Measurements from ENCODE around the gene ARAP3. TPM values are rescaled to one million over a fixed set of nuclear protein-coding genes. Genes with fewer than 3 reads are reported as not detected.

The ARAP3 gene
- total RNA-seq, 1 donor from 2014 or later, result 39.2 TPM

DNA sequence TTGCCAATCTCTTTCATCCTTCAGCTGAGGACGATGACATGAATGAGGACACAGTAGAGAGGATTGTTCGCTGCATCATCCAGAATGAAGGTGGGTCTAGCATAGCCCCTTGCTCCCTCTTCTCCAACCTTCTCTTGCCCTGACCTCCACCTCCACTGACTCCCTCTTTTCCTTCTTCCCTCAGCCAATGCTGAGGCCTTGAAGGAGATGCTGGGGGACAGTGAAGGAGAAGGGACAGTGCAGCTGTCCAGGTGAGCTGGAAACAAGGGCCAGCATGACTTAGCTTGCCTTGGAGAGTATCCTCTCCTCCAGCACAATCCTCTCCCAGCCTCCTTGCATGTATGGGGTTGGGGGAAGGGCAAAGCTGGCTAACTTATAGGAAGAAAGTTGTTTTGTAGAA is 43.3 kb downstream of the ARAP3 start:
- H3K4me3 Mint-ChIP-seq, result peak overlapping the region; percentile 87
- no peak for DNase-seq (ENCODE audit: low read depth, low spot score)
- H3K27ac Mint-ChIP-seq (ENCODE audit: unreplicated experiment), result no peak overlapping the region
- no peaks in the 10 kb centered on the region for H3K9me3 Mint-ChIP-seq
- peaks cover 3% of the 10 kb centered on the region for H3K36me3 Mint-ChIP-seq (ENCODE audit: low read depth)
- H3K27me3 Mint-ChIP-seq (ENCODE audit: low read depth), result peaks cover 2% of the 10 kb centered on the region
- TF ChIP-seq, protein P1, sequence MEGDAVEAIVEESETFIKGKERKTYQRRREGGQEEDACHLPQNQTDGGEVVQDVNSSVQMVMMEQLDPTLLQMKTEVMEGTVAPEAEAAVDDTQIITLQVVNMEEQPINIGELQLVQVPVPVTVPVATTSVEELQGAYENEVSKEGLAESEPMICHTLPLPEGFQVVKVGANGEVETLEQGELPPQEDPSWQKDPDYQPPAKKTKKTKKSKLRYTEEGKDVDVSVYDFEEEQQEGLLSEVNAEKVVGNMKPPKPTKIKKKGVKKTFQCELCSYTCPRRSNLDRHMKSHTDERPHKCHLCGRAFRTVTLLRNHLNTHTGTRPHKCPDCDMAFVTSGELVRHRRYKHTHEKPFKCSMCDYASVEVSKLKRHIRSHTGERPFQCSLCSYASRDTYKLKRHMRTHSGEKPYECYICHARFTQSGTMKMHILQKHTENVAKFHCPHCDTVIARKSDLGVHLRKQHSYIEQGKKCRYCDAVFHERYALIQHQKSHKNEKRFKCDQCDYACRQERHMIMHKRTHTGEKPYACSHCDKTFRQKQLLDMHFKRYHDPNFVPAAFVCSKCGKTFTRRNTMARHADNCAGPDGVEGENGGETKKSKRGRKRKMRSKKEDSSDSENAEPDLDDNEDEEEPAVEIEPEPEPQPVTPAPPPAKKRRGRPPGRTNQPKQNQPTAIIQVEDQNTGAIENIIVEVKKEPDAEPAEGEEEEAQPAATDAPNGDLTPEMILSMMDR (conservative IDR thresholded peaks at IDR 0.05), result no peak
- H3K4me1 Mint-ChIP-seq, result peaks cover 33% of the 10 kb centered on the region

DNA sequence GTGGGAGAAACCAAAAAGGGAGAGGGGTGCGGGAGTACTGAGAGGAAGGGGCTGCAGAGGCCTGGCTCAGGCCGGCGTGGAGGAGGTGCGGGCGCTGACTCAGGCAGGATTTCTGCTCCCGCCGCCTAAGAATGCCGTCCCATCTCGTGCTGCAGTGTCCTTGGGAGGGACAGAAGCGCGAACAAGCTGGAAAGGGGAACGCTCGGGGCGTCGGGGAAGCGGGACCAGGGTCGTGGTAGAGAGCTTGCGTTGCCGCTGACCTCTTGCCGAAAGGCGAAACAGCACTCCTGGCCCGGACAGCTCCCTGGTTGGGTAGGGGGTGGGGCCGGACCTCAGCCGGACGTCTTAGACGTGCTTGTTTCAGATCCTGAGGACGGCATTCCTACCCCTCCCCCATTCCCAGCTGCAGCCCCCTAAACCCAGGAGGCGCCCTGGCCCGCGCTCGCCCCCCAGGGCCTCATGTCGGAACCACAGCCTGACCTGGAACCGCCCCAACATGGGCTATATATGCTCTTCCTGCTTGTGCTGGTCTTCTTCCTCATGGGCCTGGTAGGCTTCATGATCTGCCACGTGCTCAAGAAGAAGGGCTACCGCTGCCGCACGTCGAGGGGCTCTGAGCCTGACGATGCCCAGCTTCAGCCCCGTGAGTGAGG is 44.1 kb downstream of the ARAP3 start:
- Mint-ChIP-seq H3K9me3 (no peaks in the 10 kb centered on the region), H3K27ac (ENCODE audit: unreplicated experiment) (no peak overlapping the region), H3K36me3 (ENCODE audit: low read depth) (peaks cover 3% of the 10 kb centered on the region), H3K27me3 (ENCODE audit: low read depth) (peaks cover 2% of the 10 kb centered on the region), H3K4me3 (peak overlapping the region; percentile 87), H3K4me1 (peaks cover 33% of the 10 kb centered on the region)
- DNase-seq (ENCODE audit: low read depth, low spot score), result peak; percentile 62
- TF ChIP-seq, protein P1 (conservative IDR thresholded peaks at IDR 0.05), result peak; percentile 43

DNA sequence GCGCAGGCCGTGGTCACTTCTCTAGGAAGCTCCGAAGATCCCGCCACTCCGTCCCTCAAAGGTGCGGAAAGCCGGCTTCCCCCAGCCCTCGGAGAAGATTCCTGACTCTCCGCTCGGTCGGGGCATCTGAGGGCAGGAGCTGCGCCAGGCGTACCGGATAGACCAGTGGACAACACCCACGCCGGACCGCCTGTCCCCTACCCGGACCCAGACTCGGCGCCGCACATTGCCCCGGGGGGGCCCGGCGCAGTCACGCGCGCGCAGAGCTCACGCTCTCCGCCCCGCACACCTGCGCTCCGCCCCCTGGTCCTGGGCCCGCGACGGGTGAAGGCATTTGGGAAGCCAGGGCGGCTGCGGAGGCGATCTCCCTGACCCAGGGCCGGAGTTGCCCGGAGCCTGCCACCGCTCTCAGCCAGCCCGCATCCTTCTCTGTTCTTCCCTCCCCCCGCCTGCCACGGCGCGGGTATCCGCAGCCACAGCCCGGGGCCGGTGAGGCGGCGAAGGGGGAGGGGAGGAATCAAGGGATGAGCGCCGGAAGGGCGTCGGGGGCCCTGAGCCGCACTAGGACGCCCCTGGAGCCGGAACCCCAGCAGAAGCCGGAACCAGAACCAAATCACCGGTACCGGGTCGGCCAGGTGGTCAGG is 44.8 kb downstream of the ARAP3 start:
- H3K4me1 Mint-ChIP-seq, result peaks cover 33% of the 10 kb centered on the region
- peaks cover 2% of the 10 kb centered on the region for H3K27me3 Mint-ChIP-seq (ENCODE audit: low read depth)
- peak overlapping the region; percentile 89 for H3K4me3 Mint-ChIP-seq
- peaks cover 3% of the 10 kb centered on the region for H3K36me3 Mint-ChIP-seq (ENCODE audit: low read depth)
- no peak overlapping the region for H3K27ac Mint-ChIP-seq (ENCODE audit: unreplicated experiment)
- DNase-seq (ENCODE audit: low read depth, low spot score), result peak; percentile 30
- TF ChIP-seq, protein P1 (conservative IDR thresholded peaks at IDR 0.05), result no peak
- H3K9me3 Mint-ChIP-seq, result no peaks in the 10 kb centered on the region

DNA sequence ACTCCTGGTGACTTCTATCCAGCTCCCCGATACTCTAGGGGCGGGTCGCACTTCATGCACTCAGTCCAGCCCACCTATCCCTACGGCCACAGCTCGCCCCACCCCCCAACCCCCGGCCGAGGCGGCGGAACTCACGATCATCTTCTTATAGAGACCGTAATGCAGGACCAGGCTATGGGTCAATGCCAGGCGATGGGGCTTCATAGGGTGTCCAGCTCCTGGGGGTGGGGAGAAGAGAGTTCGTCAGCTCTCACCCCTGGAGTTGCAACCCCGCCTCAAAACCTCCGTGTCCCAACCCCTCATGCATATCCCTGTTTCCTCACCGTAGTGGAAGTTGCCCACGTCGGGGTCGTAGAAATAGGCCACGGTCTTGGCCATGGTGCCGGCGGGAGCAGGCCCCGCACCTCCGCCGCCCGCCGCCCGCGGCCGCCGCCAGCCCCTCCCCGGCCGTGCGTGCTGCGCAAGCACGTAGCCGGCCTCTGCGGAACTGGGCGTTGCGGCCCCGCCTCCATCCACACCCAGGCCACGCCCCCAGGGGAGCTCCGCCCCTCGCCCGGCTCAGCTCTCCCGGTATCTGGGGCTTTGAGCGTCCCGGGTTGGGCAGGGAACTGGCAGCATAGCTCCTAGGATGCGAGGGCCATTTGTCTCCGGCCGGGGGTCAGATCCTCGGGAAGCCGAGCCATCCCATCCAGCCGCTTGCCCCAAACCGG is 45.5 kb downstream of the ARAP3 start, which contains the start of the genes HDAC3 and RELL2:
TSS of gene HDAC3 (minus strand) at position 437 of the 710 bp plus-strand sequence. CDS start at position 378, 59 bp downstream.
TSS of gene RELL2 (plus strand) at position 585 of the 710 bp plus-strand sequence. CDS start 1,229 bp downstream, outside the sequence.
- peaks cover 28% of the 10 kb centered on the region for H3K4me1 Mint-ChIP-seq
- H3K27ac Mint-ChIP-seq (ENCODE audit: unreplicated experiment), result peak within 1 kb of the TSS; percentile 84
- H3K27me3 Mint-ChIP-seq (ENCODE audit: low read depth), result peaks cover 2% of the 10 kb centered on the region
- peak within 1 kb of the TSS; percentile 97 for H3K4me3 Mint-ChIP-seq
- no peaks in the 10 kb centered on the region for H3K9me3 Mint-ChIP-seq
- peak; percentile 98 for DNase-seq (ENCODE audit: low read depth, low spot score)
- peaks cover 3% of the 10 kb centered on the region for H3K36me3 Mint-ChIP-seq (ENCODE audit: low read depth)
- TF ChIP-seq, protein P1 (conservative IDR thresholded peaks at IDR 0.05), result no peak

DNA sequence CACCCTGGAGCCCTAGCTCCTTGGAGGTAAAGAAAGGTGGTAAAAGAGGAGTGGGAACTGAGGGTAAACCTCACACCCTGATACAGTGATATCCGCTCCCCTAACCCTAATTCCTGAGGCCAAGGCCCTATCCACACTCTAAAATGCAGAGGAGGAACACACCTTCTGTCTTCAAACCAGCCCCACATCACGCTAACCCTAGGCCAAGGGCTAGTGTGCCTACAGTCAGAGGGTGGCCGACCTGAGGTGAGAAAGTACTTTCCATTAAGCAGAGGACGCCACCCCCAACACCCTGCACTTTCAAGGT is 46.0 kb downstream of the ARAP3 start:
- Mint-ChIP-seq H3K27me3 (ENCODE audit: low read depth) (peaks cover 2% of the 10 kb centered on the region), H3K4me3 (peak overlapping the region; percentile 97), H3K9me3 (no peaks in the 10 kb centered on the region), H3K4me1 (peaks cover 27% of the 10 kb centered on the region), H3K36me3 (ENCODE audit: low read depth) (peaks cover 3% of the 10 kb centered on the region), H3K27ac (ENCODE audit: unreplicated experiment) (peak overlapping the region; percentile 84)
- DNase-seq (ENCODE audit: low read depth, low spot score), result no peak
- TF ChIP-seq, protein P1 (conservative IDR thresholded peaks at IDR 0.05), result no peak
